K562 (cell line): Measurements from ENCODE around the gene KCTD17. TPM values are rescaled to one million over a fixed set of nuclear protein-coding genes. Genes with fewer than 3 reads are reported as not detected.
A peak's percentile ranks its signal among the peaks of the same experiment; 100 is the strongest.

ENCODE experiments used
- ATAC-seq: fragments of 200-7000 bp; cut with Tn5 transposase; 3 replicates; pipeline ENCODE4 v1.9.1; 2020; ENCODE audit warnings: moderate library complexity
- BruUV-seq: library from RNA; stranded (reverse); fragments of 400-500 nt; replicated peaks from 2 replicates; lab custom pipeline; 2021; lab: Mats Ljungman, UMichigan
- CTCF ChIA-PET: fragments of 300-600 bp; formaldehyde crosslinking; extraction: SDS; loops from one replicate; lab custom pipeline; 2021; ENCODE audit warnings: low intra/inter-chr PET ratio; lab: Yijun Ruan, JAX
- POLR2A ChIA-PET: fragments of 300-600, 350-650 bp; sonication (Branson Sonifier 250); formaldehyde crosslinking; extraction: SDS; loops from one replicate; lab custom pipeline; 2021; ENCODE audit warnings: antibody characterized with exemption, inconsistent platforms; lab: Yijun Ruan, JAX
- DNase-seq, 4 experiments: peaks; one replicate each; pipeline versions ENCODE4 v3.0.0 to v3.0.0-alpha.2; 2011 to 2018; ENCODE audit warnings: low spot score in 3 of 4, mixed read lengths in 3 of 4; ENCODE audit errors: extremely low read depth in 1 of 4
- FAIRE-seq: peaks from 2 replicates; lab custom pipeline; 2011; peaks lifted over from hg19 to GRCh38; lab: Jason Lieb, UNC
- H2AFZ ChIP-seq: 2 replicates; pipeline ENCODE4 v1.6.0; 2011; ENCODE audit warnings: low read depth, low read length, control low read depth, inconsistent platforms
- H3K27ac ChIP-seq: fragments of 200-600 bp; 3 replicates; pipeline ENCODE4 v1.8.0; 2011; ENCODE audit warnings: low read depth, mild to moderate bottlenecking, control low read depth, inconsistent platforms, low read length, moderate library complexity, mixed read lengths; ENCODE audit errors: extremely low read depth
- H3K27me3 ChIP-seq, 2 experiments: fragments of 300-600 bp in 1 of 2; 2 replicates in 1 of 2; 3 replicates in 1 of 2; pipeline versions ENCODE4 v1.6.0 to v1.8.0; 2011; ENCODE audit warnings: inconsistent platforms in 2 of 2, low read length in 2 of 2, mild to moderate bottlenecking in 1 of 2, mixed read lengths in 1 of 2, moderate library complexity in 1 of 2; ENCODE audit not compliant: control insufficient read depth in 2 of 2, insufficient read depth in 2 of 2
- H3K36me3 ChIP-seq: fragments of 300-600 bp; 3 replicates; pipeline ENCODE4 v1.8.0; 2011; ENCODE audit warnings: mild to moderate bottlenecking, low read length, inconsistent platforms; ENCODE audit not compliant: control insufficient read depth, insufficient read depth
- H3K4me1 ChIP-seq, 2 experiments: fragments of 200-600 bp in 1 of 2; replicated peaks in 1 of 2; 2 replicates in 1 of 2; 3 replicates in 1 of 2; pipeline versions ENCODE4 v1.5.1 to v1.8.0; 2011; ENCODE audit warnings: inconsistent platforms in 2 of 2, low read length in 2 of 2, mild to moderate bottlenecking in 1 of 2, mixed read lengths in 1 of 2, moderate library complexity in 1 of 2; ENCODE audit not compliant: control insufficient read depth in 2 of 2, insufficient read depth in 2 of 2
- H3K4me2 ChIP-seq: 2 replicates; pipeline ENCODE4 v1.6.1; 2011; ENCODE audit warnings: low read length, control low read depth, inconsistent platforms, mixed read lengths; ENCODE audit not compliant: insufficient read depth
- H3K4me3 ChIP-seq: fragments of 200-600 bp; sonication (generic), shearing (Covaris generic); 2 replicates; pipeline ENCODE4 v1.5.1; 2016; ENCODE audit warnings: control low read depth, inconsistent platforms
- H3K79me2 ChIP-seq: fragments of 200-600 bp; 3 replicates; pipeline ENCODE4 v1.8.0; 2011; ENCODE audit warnings: low read length, inconsistent platforms; ENCODE audit not compliant: control insufficient read depth, insufficient read depth
- H3K9ac ChIP-seq, 2 experiments: 2 replicates each; pipeline versions ENCODE4 v1.6.0 to v1.6.1; 2011; ENCODE audit warnings: low read depth in 2 of 2, low read length in 2 of 2, control low read depth in 1 of 2, inconsistent platforms in 1 of 2, mild to moderate bottlenecking in 1 of 2, mixed read lengths in 1 of 2; ENCODE audit not compliant: insufficient read depth in 1 of 2
- H3K9me1 ChIP-seq: one replicate; pipeline ENCODE4 v1.6.0; 2011; ENCODE audit warnings: inconsistent platforms, mild to moderate bottlenecking, low read length, moderate library complexity; ENCODE audit not compliant: control insufficient read depth, insufficient read depth
- H3K9me3 ChIP-seq: replicated peaks from 2 replicates; pipeline ENCODE4 v1.5.1; 2011; ENCODE audit warnings: low read depth, low read length, inconsistent platforms; ENCODE audit not compliant: control insufficient read depth, insufficient read depth
- H4K20me1 ChIP-seq: replicated peaks from 2 replicates; pipeline ENCODE4 v1.6.1; 2011; ENCODE audit warnings: low read length, inconsistent platforms, mixed read lengths; ENCODE audit not compliant: control insufficient read depth, insufficient read depth
- CREBBP ChIP-seq: IDR thresholded peaks from one replicate; pipeline ENCODE4 v1.6.1; 2012; ENCODE audit warnings: low read depth, mild to moderate bottlenecking, control low read depth, inconsistent platforms, low read length
- ETS2 ChIP-seq: IDR thresholded peaks from 2 replicates; pipeline ENCODE4 v1.6.1; 2016; ENCODE audit warnings: borderline replicate concordance, missing genetic modification characterization, mild to moderate bottlenecking, moderate library complexity, missing compliant biosample characterization; ENCODE audit not compliant: poor library complexity, severe bottlenecking
- ZBTB33 ChIP-seq: sonication (generic); formaldehyde crosslinking; IDR thresholded peaks from 2 replicates; pipeline ENCODE4 v1.8.1; 2023; ENCODE audit warnings: mild to moderate bottlenecking, missing genetic modification reagents
- ZBTB9 ChIP-seq: fragments of 450-650 bp; formaldehyde crosslinking; IDR thresholded peaks from 2 replicates; pipeline ENCODE4 v1.4.0; 2020; ENCODE audit warnings: mild to moderate bottlenecking, moderate library complexity
- ZFPM2 ChIP-seq: fragments of 250-450 bp; sonication (Bioruptor Pico); IDR thresholded peaks from 2 replicates; pipeline ENCODE4 v1.5.1; 2022; ENCODE audit warnings: mild to moderate bottlenecking
- WGBS: fragments of 100-300 bp; shearing (Covaris generic); methylation state at CpG from one replicate; pipeline ENCODE4 v1.1.6; 2016; ENCODE audit warnings: low coverage, mixed read lengths; ENCODE audit not compliant: insufficient coverage; ENCODE audit errors: missing lambda C conversion rate; 5-methylcytosine and 5-hydroxymethylcytosine counted together
- in situ Hi-C: fragments of 300-500 bp; cut with MboI; formaldehyde crosslinking; loops from 4 replicates; pipeline ENCODE4 v1.15.0; 2018; ENCODE audit warnings: inconsistent platforms, mixed read lengths
- intact Hi-C: fragments of 100-400 bp; cut with micrococcal nuclease; formaldehyde crosslinking; loops from 2 replicates; pipeline ENCODE4 v1.14.2; 2022
- polyA plus RNA-seq, 8 experiments: library from polyadenylated mRNA; depleted of rRNA in 4 of 8; stranded (reverse) in 5 of 8; unstranded in 3 of 8; fragments of >200 nt; fragmentation: Nextera tagmentation in 2 of 8; fragmentation: Illumina TruSeq in 1 of 8; extraction: Ambion mirVana in 2 of 8; extraction: Trizol in 1 of 8; gene quantifications; 2 replicates each; pipeline versions ENCODE4 v1.2.1 to v1.2.3, GENCODE V29; 2011 to 2014; ENCODE audit warnings: inconsistent platforms in 1 of 8, missing spikeins in 1 of 8
- total RNA-seq, 7 experiments: library from RNA; depleted of rRNA in 6 of 7; stranded (reverse); fragments of >200 nt in 6 of 7; fragmentation: Illumina TruSeq in 2 of 7; extraction: Trizol in 2 of 7; gene quantifications; 2 replicates each; pipeline versions ENCODE4 v1.2.1 to v1.2.3, GENCODE V29; 2011 to 2021; ENCODE audit warnings: low replicate concordance in 1 of 7

Gene KCTD17
- total and polyA plus RNA-seq, 9 of the 15 experiments (the other 6 are each of a cell fraction or from before 2014, with no cell fraction given), result 0.22 to 0.90 (median 0.49) TPM; not detected in 2

- no peak for TF ChIP-seq ZFPM2 (CRISPR knock-in tag)
- no peak for TF ChIP-seq ZBTB9 (CRISPR knock-in tag)
- no peak for TF ChIP-seq CREBBP
These were observed 24.0 kb upstream of the KCTD17 start (continued) for GRCh38 chr22:37027556-37027955.

- no peaks in the 10 kb centered on the region for H3K27me3 ChIP-seq
- peaks cover 50% of the 10 kb centered on the region; the same call in 2 of the 3 replicates for H3K36me3 ChIP-seq
- no TSS peak for BruUV-seq
- H3K27ac ChIP-seq, result no peak overlapping the region
- CTCF ChIA-PET, result no interaction called here
- no peak for DNase-seq
- no peaks in the 10 kb centered on the region for H4K20me1 ChIP-seq
- no peak overlapping the region for H2AFZ ChIP-seq
- H3K9me3 ChIP-seq, result no peaks in the 10 kb centered on the region
- POLR2A ChIA-PET, result interaction anchor here (0.6 to 1.1 kb wide), 2 partner anchors 10 to 168 kb away, joined by 3 to 6 read pairs; partner anchors contain the start of genes MPST and TST
- H3K9me1 ChIP-seq, result no peaks in the 10 kb centered on the region
- no peak overlapping the region for H3K4me2 ChIP-seq
- in situ Hi-C loops, result no loop called here
- FAIRE-seq, result no peak
- intact Hi-C loops, result no loop called here
- peaks cover 5 to 17% of the 10 kb centered on the region in 2 experiments; a peak in 4 of 5 replicates for H3K4me1 ChIP-seq
- TF ChIP-seq ETS2 (tag) (no peak), ZBTB33 (0 out of 2 replicates have a peak, but pooled peaks have one; percentile 11)
- TF ChIP-seq, all 486 proteins: peak for 1
- Histone ChIP-seq H3K79me2 (no peaks in the 10 kb centered on the region), H3K9ac (no peak overlapping the region), H3K4me3 (no peak overlapping the region)
- ATAC-seq, result no peak
- WGBS, result 79% methylated on average over 11 of the region's 22 CpGs
These were observed 22.6 kb upstream of the KCTD17 start for GRCh38 chr22:37028692-37029674.
